IMR-90 (cell line): ENCODE results near the gene ABCC10. TPM values are rescaled to one million over a fixed set of nuclear protein-coding genes. Genes with fewer than 3 reads are reported as not detected.

Experiments
- ATAC-seq: fragments of 200-7000 bp; cut with Tn5 transposase; 2 replicates; pipeline ENCODE4 v1.9.1; 2020; ENCODE audit warnings: low read depth, mild to moderate bottlenecking, moderate library complexity
- BruUV-seq: library from RNA; stranded (reverse); fragments of 400-500 nt; replicated peaks from 2 replicates; lab custom pipeline; 2021; lab: Mats Ljungman, UMichigan
- CTCF ChIA-PET: fragments of 300-600 bp; formaldehyde crosslinking; extraction: SDS; loops from one replicate; lab custom pipeline; 2021; ENCODE audit warnings: antibody characterized with exemption; lab: Yijun Ruan, JAX
- POLR2A ChIA-PET: fragments of 300-600 bp; sonication (Branson Sonifier 250); formaldehyde crosslinking; loops from one replicate; lab custom pipeline; 2022; ENCODE audit warnings: antibody characterized with exemption; ENCODE audit not compliant: unreplicated experiment; lab: Charles Lee
- DNase-seq: peaks from one replicate; pipeline ENCODE4 v3.0.0; 2013
- H2AFZ ChIP-seq: replicated peaks from 2 replicates; pipeline ENCODE3; 2013; ENCODE audit warnings: low read length, mild to moderate bottlenecking; ENCODE audit not compliant: poor library complexity
- H2AK5ac ChIP-seq: 2 replicates; pipeline ENCODE4 v1.6.1; 2013; ENCODE audit warnings: low read depth, low read length, inconsistent platforms
- H2AK9ac ChIP-seq: replicated peaks from 2 replicates; pipeline ENCODE3; 2013; ENCODE audit warnings: mild to moderate bottlenecking, low read depth, low read length, moderate library complexity; ENCODE audit not compliant: poor library complexity
- H2BK120ac ChIP-seq: 2 replicates; pipeline ENCODE4 v1.6.1; 2013; ENCODE audit warnings: low read depth, low read length, inconsistent platforms
- H2BK15ac ChIP-seq: 3 replicates; pipeline ENCODE4 v1.6.1; 2013; ENCODE audit warnings: low read depth, low read length, inconsistent platforms
- H2BK20ac ChIP-seq: 2 replicates; pipeline ENCODE4 v1.6.1; 2013; ENCODE audit warnings: low read depth, mild to moderate bottlenecking, inconsistent platforms, low read length, moderate library complexity
- H2BK5ac ChIP-seq: 2 replicates; pipeline ENCODE4 v1.6.1; 2013; ENCODE audit warnings: mild to moderate bottlenecking, low read depth, low read length, inconsistent platforms; ENCODE audit not compliant: poor library complexity, severe bottlenecking
- H3K14ac ChIP-seq: replicated peaks from 2 replicates; pipeline ENCODE4 v1.6.1; 2013; ENCODE audit warnings: low read depth, low read length, inconsistent platforms
- H3K18ac ChIP-seq: 2 replicates; pipeline ENCODE4 v1.6.1; 2013; ENCODE audit warnings: low read depth, low read length, control low read depth
- H3K23ac ChIP-seq: 2 replicates; pipeline ENCODE4 v1.6.1; 2013; ENCODE audit warnings: low read depth, low read length, inconsistent platforms
- H3K27ac ChIP-seq: 2 replicates; pipeline ENCODE4 v1.5.1; 2013; ENCODE audit warnings: mild to moderate bottlenecking, control low read depth, low read length; ENCODE audit not compliant: insufficient read depth
- H3K27me3 ChIP-seq: 2 replicates; pipeline ENCODE4 v1.6.1; 2013; ENCODE audit warnings: low read length; ENCODE audit not compliant: control insufficient read depth, insufficient read depth
- H3K36me3 ChIP-seq: 2 replicates; pipeline ENCODE4 v1.6.1; 2013; ENCODE audit warnings: low read length, mixed read lengths; ENCODE audit not compliant: control insufficient read depth, insufficient read depth
- H3K4ac ChIP-seq: 2 replicates; pipeline ENCODE4 v1.6.1; 2013; ENCODE audit warnings: low read depth, low read length, inconsistent platforms
- H3K4me1 ChIP-seq: 2 replicates; pipeline ENCODE4 v1.6.1; 2013; ENCODE audit warnings: low read length, mixed read lengths; ENCODE audit not compliant: control insufficient read depth, insufficient read depth
- H3K4me2 ChIP-seq: 2 replicates; pipeline ENCODE4 v1.6.1; 2013; ENCODE audit warnings: low read depth, mild to moderate bottlenecking, control low read depth, low read length, moderate library complexity
- H3K4me3 ChIP-seq: 2 replicates; pipeline ENCODE4 v1.5.1; 2013; ENCODE audit warnings: low read depth, mild to moderate bottlenecking, control low read depth, low read length, moderate library complexity; ENCODE audit not compliant: insufficient read depth
- H3K56ac ChIP-seq: 2 replicates; pipeline ENCODE4 v1.6.1; 2013; ENCODE audit warnings: low read length, inconsistent platforms; ENCODE audit not compliant: insufficient read depth; ENCODE audit errors: extremely low read depth
- H3K79me1 ChIP-seq, 2 experiments: 2 replicates each; pipeline ENCODE4 v1.6.1; 2013; ENCODE audit warnings: low read length in 2 of 2, inconsistent platforms in 1 of 2, low read depth in 1 of 2
- H3K9ac ChIP-seq: 2 replicates; pipeline ENCODE4 v1.6.1; 2013; ENCODE audit warnings: low read depth, low read length, control low read depth
- H3K9me1 ChIP-seq: 2 replicates; pipeline ENCODE4 v1.6.1; 2013; ENCODE audit warnings: low read length, inconsistent platforms; ENCODE audit not compliant: insufficient read depth
- H3K9me3 ChIP-seq: 2 replicates; pipeline ENCODE4 v1.6.1; 2013; ENCODE audit warnings: low read length; ENCODE audit not compliant: control insufficient read depth, insufficient read depth
- H4K20me1 ChIP-seq: 2 replicates; pipeline ENCODE4 v1.6.1; 2013; ENCODE audit warnings: low read length, inconsistent platforms; ENCODE audit not compliant: insufficient read depth
- H4K5ac ChIP-seq: 2 replicates; pipeline ENCODE4 v1.6.1; 2013; ENCODE audit warnings: mild to moderate bottlenecking, low read depth, low read length, control low read depth
- H4K8ac ChIP-seq, 2 experiments: 2 replicates each; pipeline ENCODE4 v1.6.1; 2013; ENCODE audit warnings: low read depth in 2 of 2, low read length in 2 of 2, control low read depth in 1 of 2, inconsistent platforms in 1 of 2
- H4K91ac ChIP-seq: 2 replicates; pipeline ENCODE4 v1.6.1; 2013; ENCODE audit warnings: low read depth, low read length, inconsistent platforms; ENCODE audit not compliant: insufficient read depth
- BHLHE40 ChIP-seq: fragments of 150-350 bp; IDR thresholded peaks from 2 replicates; pipeline ENCODE4 v1.6.1; 2016; ENCODE audit warnings: mild to moderate bottlenecking, low read depth, low read length
- CEBPB ChIP-seq: IDR thresholded peaks from 2 replicates; pipeline ENCODE4 v1.6.1; 2012; ENCODE audit warnings: low read depth, low read length, improper control_type of control experiment
- CHD1 ChIP-seq: IDR thresholded peaks from 2 replicates; pipeline ENCODE4 v1.6.1; 2012; ENCODE audit warnings: low read depth, low read length, improper control_type of control experiment
- CTCF ChIP-seq: conservative IDR thresholded peaks from 2 replicates; pipeline ENCODE4 v1.5.1; 2012; ENCODE audit warnings: mild to moderate bottlenecking, low read depth, low read length, improper control_type of control experiment
- ELK1 ChIP-seq: fragments of 150-350 bp; IDR thresholded peaks from 2 replicates; pipeline ENCODE4 v1.6.1; 2016; ENCODE audit warnings: low read depth, mild to moderate bottlenecking, low read length, moderate library complexity, borderline replicate concordance
- FOS ChIP-seq: fragments of 150-350 bp; IDR thresholded peaks from 2 replicates; pipeline ENCODE4 v1.6.1; 2016; ENCODE audit warnings: low read depth, low read length
- MAFK ChIP-seq: IDR thresholded peaks from 2 replicates; pipeline ENCODE4 v1.6.1; 2012; ENCODE audit warnings: low read depth, low read length, improper control_type of control experiment
- MAZ ChIP-seq: IDR thresholded peaks from 2 replicates; pipeline ENCODE4 v1.6.1; 2012; ENCODE audit warnings: low read depth, mild to moderate bottlenecking, low read length, improper control_type of control experiment, moderate library complexity, borderline replicate concordance
- MXI1 ChIP-seq: IDR thresholded peaks from 2 replicates; pipeline ENCODE4 v1.6.1; 2012; ENCODE audit warnings: low read depth, mild to moderate bottlenecking, low read length, moderate library complexity, borderline replicate concordance
- NFE2L2 ChIP-seq: fragments of 150-350 bp; IDR thresholded peaks from 2 replicates; pipeline ENCODE4 v1.6.1; 2016; ENCODE audit warnings: low read depth, mild to moderate bottlenecking, low read length
- POLR2A ChIP-seq: IDR thresholded peaks from 2 replicates; pipeline ENCODE4 v1.6.1; 2012; ENCODE audit warnings: mild to moderate bottlenecking, low read depth, low read length
- RAD21 ChIP-seq: IDR thresholded peaks from 2 replicates; pipeline ENCODE4 v1.6.1; 2012; ENCODE audit warnings: low read length, improper control_type of control experiment
- RCOR1 ChIP-seq: IDR thresholded peaks from 2 replicates; pipeline ENCODE4 v1.6.1; 2012; ENCODE audit warnings: mild to moderate bottlenecking, low read length, improper control_type of control experiment; ENCODE audit not compliant: insufficient replicate concordance
- RFX5 ChIP-seq: IDR thresholded peaks from 2 replicates; pipeline ENCODE4 v1.8.0; 2012; ENCODE audit warnings: low read depth, mild to moderate bottlenecking, low read length, moderate library complexity
- SMC3 ChIP-seq: fragments of 150-350 bp; IDR thresholded peaks from 2 replicates; pipeline ENCODE4 v1.6.1; 2016; ENCODE audit warnings: low read depth, mild to moderate bottlenecking, antibody characterized with exemption, low read length, moderate library complexity
- USF2 ChIP-seq: fragments of 150-350 bp; IDR thresholded peaks from 2 replicates; pipeline ENCODE4 v1.6.1; 2017; ENCODE audit warnings: mild to moderate bottlenecking, antibody characterized with exemption, low read length, low read depth
- whole genome bisulfite sequencing, 2 experiments: methylation state at CpG; one replicate each; pipeline versions ENCODE4 v1.1.5 to v1.1.7; 2013; ENCODE audit warnings: missing lambda C conversion rate in 2 of 2; ENCODE audit not compliant: insufficient read length in 1 of 2; ENCODE audit errors: extremely low coverage in 2 of 2; 5-methylcytosine and 5-hydroxymethylcytosine counted together
- dilution Hi-C: fragments of 300-500 bp; cut with HindIII; formaldehyde crosslinking; loops from one replicate; pipeline ENCODE4 v1.14.3; 2018; ENCODE audit warnings: low sequenced_read_pairs; ENCODE audit not compliant: unreplicated experiment
- in situ Hi-C: fragments of 300-500 bp; cut with MboI; formaldehyde crosslinking; loops from 3 replicates; pipeline ENCODE4 v1.14.3; 2019; ENCODE audit warnings: low sequenced_read_pairs, inconsistent platforms, mixed read lengths
- intact Hi-C: fragments of 100-400 bp; cut with micrococcal nuclease; formaldehyde crosslinking; loops from 2 replicates; pipeline ENCODE4 v1.10.0; 2022
- polyA plus RNA-seq, 3 experiments: library from polyadenylated mRNA; depleted of rRNA; stranded (reverse); fragments of >200 nt; gene quantifications; 2 replicates each; pipeline ENCODE4 v1.2.3, GENCODE V29; 2012; ENCODE audit warnings: low replicate concordance in 1 of 3
- total RNA-seq: library from RNA; depleted of rRNA; stranded (reverse); fragments of >200 nt; gene quantifications from 2 replicates; pipeline ENCODE4 v1.2.3, GENCODE V29; 2012

The ABCC10 gene
- total and polyA plus RNA-seq, 2 of the 4 experiments (the other 2 are of a cell fraction) = 7.0 to 26.3 TPM

GRCh38 chr6:43413002-43413401 lies 14.3 kb upstream of the ABCC10 start:
- no peak overlapping the region for H3K4ac ChIP-seq
- no peak overlapping the region for H4K8ac ChIP-seq
- POLR2A ChIA-PET = no interaction called here
- no peak overlapping the region for H3K23ac ChIP-seq
- no peak overlapping the region for H3K18ac ChIP-seq
- no peak overlapping the region for H4K91ac ChIP-seq
- no peak overlapping the region for H2AK5ac ChIP-seq
- no peak overlapping the region for H3K4me2 ChIP-seq
- H3K4me1 ChIP-seq = no peaks in the 10 kb centered on the region
- no peak overlapping the region for H3K14ac ChIP-seq
- ATAC-seq (no peak), DNase-seq (no peak)
- H2BK20ac ChIP-seq = no peak overlapping the region
- H3K9me3 ChIP-seq = no peaks in the 10 kb centered on the region; the same call in 1 of the 2 replicates
- no peaks in the 10 kb centered on the region for H4K20me1 ChIP-seq
- CTCF ChIA-PET = no interaction called here
- H2AK9ac ChIP-seq = no peak overlapping the region
- no peaks in the 10 kb centered on the region for H3K79me1 ChIP-seq
- WGBS, 2 experiments = no CpG with 5 or more reads among the region's 2 CpGs
- no peaks in the 10 kb centered on the region for H3K36me3 ChIP-seq
- H2BK120ac ChIP-seq = no peak overlapping the region
- peaks cover 29% of the 10 kb centered on the region for H3K27me3 ChIP-seq
- dilution Hi-C loops = no loop called here
- H3K4me3 ChIP-seq = no peak overlapping the region
- H2AFZ ChIP-seq = no peak overlapping the region
- no peak overlapping the region for H3K56ac ChIP-seq
- intact Hi-C loops = no loop called here
- no peak overlapping the region for H2BK15ac ChIP-seq
- no peak overlapping the region for H4K5ac ChIP-seq
- no peak overlapping the region for H3K9ac ChIP-seq
- BruUV-seq = no TSS peak
- in situ Hi-C loops = no loop called here
- H3K9me1 ChIP-seq = no peaks in the 10 kb centered on the region
- no peak for TF ChIP-seq SMC3
- no peak for TF ChIP-seq NFE2L2
- TF ChIP-seq MXI1 = no peak
- TF ChIP-seq RFX5 = no peak
- TF ChIP-seq RAD21 = no peak
- TF ChIP-seq BHLHE40 = no peak
- no peak for TF ChIP-seq MAZ
- no peak for TF ChIP-seq ELK1
- no peak for TF ChIP-seq USF2
- no peak for TF ChIP-seq FOS
- no peak for TF ChIP-seq CHD1
- no peak for TF ChIP-seq RCOR1
- no peak for TF ChIP-seq POLR2A
- TF ChIP-seq CEBPB = no peak
- no peak for TF ChIP-seq CTCF
- TF ChIP-seq MAFK = no peak
- no peak overlapping the region for H3K27ac ChIP-seq
- no peak overlapping the region for H2BK5ac ChIP-seq
